Measurements from ENCODE around the gene RNF224.

RNF224 gene

GRCh38 chr9:137226338-137227053 is 806 bp upstream of the RNF224 start:
- no peak for DNase-seq (ENCODE audit: low read depth, low spot score)
- TF ChIP-seq CTCF (IDR thresholded peaks at IDR 0.05; ENCODE audit: low read depth, low read length) = no peak
- no peak overlapping the region for H3K4me3 ChIP-seq (ENCODE audit: low read depth, low read length)
- in situ Hi-C loops (cut with HindIII; ENCODE audit: low sequenced_read_pairs) = no loop called here

DNA sequence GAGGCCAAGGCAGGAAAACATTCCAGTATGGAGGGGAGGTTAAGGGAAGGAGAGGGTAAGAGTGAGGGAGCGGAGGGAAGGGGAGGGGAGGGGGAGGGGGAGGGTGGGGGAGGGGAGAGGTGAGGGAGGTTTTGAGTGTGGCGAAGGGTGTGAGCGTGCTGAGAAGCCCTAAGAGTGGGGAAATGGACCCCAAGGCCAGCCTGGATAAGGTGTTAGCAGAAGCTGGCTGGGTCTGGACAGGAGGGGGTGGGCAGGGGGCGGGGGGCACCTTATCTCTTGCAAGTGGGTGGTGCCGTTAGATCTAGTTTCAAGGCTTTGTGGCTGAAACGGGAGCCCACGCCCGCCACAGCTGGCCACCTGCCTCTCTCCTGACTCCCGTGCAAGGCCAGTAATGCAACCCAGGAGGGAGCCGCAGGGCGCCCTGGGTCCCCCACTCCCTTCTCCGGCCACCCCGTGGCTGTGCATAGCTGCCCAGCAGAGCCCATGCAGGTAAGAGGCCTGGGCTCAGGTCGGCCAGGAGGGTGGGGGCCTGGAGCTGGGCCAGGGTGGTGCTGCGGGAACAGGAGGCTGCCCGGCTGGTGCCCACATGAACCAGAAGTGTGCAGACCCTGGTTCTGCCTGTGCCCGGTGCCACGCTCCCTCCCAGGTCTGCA is 677 bp downstream of the RNF224 start:
- no peak overlapping the region for H3K4me3 ChIP-seq (ENCODE audit: low read depth, low read length)
- no peak for TF ChIP-seq CTCF (IDR thresholded peaks at IDR 0.05; ENCODE audit: low read depth, low read length)
- DNase-seq (ENCODE audit: low read depth, low spot score) = no peak
- in situ Hi-C loops (cut with HindIII; ENCODE audit: low sequenced_read_pairs) = no loop called here

- no peak overlapping the region for H3K4me3 ChIP-seq (ENCODE audit: low read depth, low read length)
- in situ Hi-C loops (cut with HindIII; ENCODE audit: low sequenced_read_pairs) = no loop called here
- DNase-seq (ENCODE audit: low read depth, low spot score) = no peak
- no peak for TF ChIP-seq CTCF (IDR thresholded peaks at IDR 0.05; ENCODE audit: low read depth, low read length)
These were observed 1.2 kb downstream of the RNF224 start for GRCh38 chr9:137228506-137228967.

DNA sequence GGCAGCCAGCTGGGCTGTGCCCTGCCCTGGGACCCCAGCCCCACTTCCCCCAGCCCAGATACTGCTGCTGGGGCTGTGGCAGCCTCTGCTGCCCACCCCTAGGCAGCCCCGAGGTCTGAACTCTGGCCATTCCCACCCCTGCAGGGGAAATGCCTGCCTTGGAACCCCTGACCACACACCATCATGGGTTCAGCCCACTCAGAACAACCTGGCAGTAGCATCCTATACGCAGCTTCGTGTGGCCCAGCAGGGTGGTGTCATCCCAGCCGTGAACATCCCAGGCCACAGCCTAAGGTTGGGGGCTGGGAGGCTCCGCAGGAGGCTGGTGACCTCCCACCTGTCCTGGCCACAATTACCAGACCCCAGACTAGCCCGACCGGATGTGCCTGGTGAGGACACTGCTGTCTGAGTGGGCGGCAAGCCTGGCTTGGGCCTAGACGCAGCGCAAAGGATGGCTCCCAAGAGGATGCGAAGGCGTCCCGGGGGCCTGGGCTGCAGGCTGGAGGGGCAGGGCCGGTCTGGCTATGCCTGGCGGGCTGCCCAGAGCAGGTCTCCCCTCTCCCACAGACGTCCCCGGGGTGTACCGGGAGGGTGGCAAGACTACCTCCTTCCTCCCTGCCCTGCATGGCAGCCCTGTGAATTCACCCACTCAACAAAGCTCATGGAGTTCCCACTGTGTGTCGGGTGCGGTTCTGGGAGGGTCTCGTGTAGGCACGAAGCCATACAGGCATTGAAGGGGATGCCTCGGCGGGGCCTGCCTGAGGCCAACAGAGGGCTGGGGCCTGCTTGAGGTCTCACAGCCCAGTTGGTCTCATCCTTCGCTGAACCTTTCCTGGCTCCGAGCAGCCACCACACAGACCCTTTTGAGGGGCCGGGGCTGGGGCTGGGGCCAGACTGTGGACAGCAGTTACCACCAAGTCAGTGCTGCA is 1.9 kb downstream of the RNF224 start:
- in situ Hi-C loops (cut with HindIII; ENCODE audit: low sequenced_read_pairs) = no loop called here
- TF ChIP-seq CTCF (IDR thresholded peaks at IDR 0.05; ENCODE audit: low read depth, low read length) = no peak
- no peak overlapping the region for H3K4me3 ChIP-seq (ENCODE audit: low read depth, low read length)
- no peak for DNase-seq (ENCODE audit: low read depth, low spot score)

GRCh38 chr9:137229903-137230704 is 2.8 kb downstream of the RNF224 start:
- in situ Hi-C loops (cut with HindIII; ENCODE audit: low sequenced_read_pairs) = no loop called here
- DNase-seq (ENCODE audit: low read depth, low spot score) = no peak
- no peak for TF ChIP-seq CTCF (IDR thresholded peaks at IDR 0.05; ENCODE audit: low read depth, low read length)
- no peak overlapping the region for H3K4me3 ChIP-seq (ENCODE audit: low read depth, low read length)
